GM23248 (cell line): ENCODE results near the gene CD59. TPM values are rescaled to one million over a fixed set of nuclear protein-coding genes. Genes with fewer than 3 reads are reported as not detected.

Experiments used
- DNase-seq: peaks from one replicate; pipeline ENCODE4 v3.0.0-alpha.2; 2015
- H2AFZ ChIP-seq: fragments of 200-600 bp; sonication (generic); 2 replicates; pipeline ENCODE4 v1.6.1; 2016; ENCODE audit warnings: antibody characterized with exemption
- H3F3A ChIP-seq: fragments of 200-600 bp; sonication (generic); 2 replicates; pipeline ENCODE4 v1.6.1; 2016; ENCODE audit warnings: mild to moderate bottlenecking, antibody characterized with exemption, mixed run types; ENCODE audit not compliant: insufficient read depth
- H3K27ac ChIP-seq: fragments of 200-600 bp; sonication (generic); 2 replicates; pipeline ENCODE4 v1.5.1; 2016; ENCODE audit warnings: mild to moderate bottlenecking
- H3K27me3 ChIP-seq: fragments of 200-600 bp; sonication (generic); replicated peaks from 2 replicates; pipeline ENCODE4 v1.6.1; 2016; ENCODE audit warnings: mild to moderate bottlenecking; ENCODE audit not compliant: insufficient read depth
- H3K36me3 ChIP-seq: fragments of 200-600 bp; sonication (generic); 2 replicates; pipeline ENCODE4 v1.6.1; 2016; ENCODE audit warnings: low read depth, mild to moderate bottlenecking
- H3K4me1 ChIP-seq: fragments of 200-600 bp; sonication (generic); 2 replicates; pipeline ENCODE4 v1.6.1; 2016; ENCODE audit warnings: mild to moderate bottlenecking; ENCODE audit not compliant: insufficient read depth
- H3K4me2 ChIP-seq: fragments of 200-600 bp; sonication (generic); one replicate; pipeline ENCODE4 v1.6.1; 2016; ENCODE audit warnings: mild to moderate bottlenecking; ENCODE audit not compliant: unreplicated experiment
- H3K4me3 ChIP-seq: fragments of 200-600 bp; sonication (generic); 2 replicates; pipeline ENCODE4 v1.5.1; 2016; ENCODE audit warnings: mild to moderate bottlenecking
- H3K79me2 ChIP-seq: fragments of 200-600 bp; sonication (generic); 2 replicates; pipeline ENCODE4 v1.6.1; 2016; ENCODE audit warnings: mild to moderate bottlenecking; ENCODE audit not compliant: insufficient read depth
- H3K9ac ChIP-seq: fragments of 200-600 bp; sonication (generic); 2 replicates; pipeline ENCODE4 v1.6.1; 2016; ENCODE audit warnings: mild to moderate bottlenecking
- H3K9me2 ChIP-seq: fragments of 200-600 bp; sonication (generic); 2 replicates; pipeline ENCODE4 v1.6.1; 2016; ENCODE audit warnings: mixed run types, mild to moderate bottlenecking, moderate library complexity; ENCODE audit not compliant: insufficient read depth
- H3K9me3 ChIP-seq: fragments of 200-600 bp; sonication (generic); one replicate; pipeline ENCODE4 v1.6.1; 2017; ENCODE audit warnings: low read depth
- H4K20me1 ChIP-seq: fragments of 200-600 bp; sonication (generic); 2 replicates; pipeline ENCODE4 v1.6.0; 2016; ENCODE audit not compliant: insufficient read depth
- EZH2 ChIP-seq: fragments of 200-600 bp; sonication (generic); IDR thresholded peaks from 2 replicates; pipeline ENCODE4 v1.6.1; 2018; ENCODE audit warnings: antibody characterized with exemption, mild to moderate bottlenecking; ENCODE audit not compliant: insufficient read depth, poor library complexity, severe bottlenecking
- EZH2phosphoT487 ChIP-seq: fragments of 200-600 bp; sonication (generic); IDR thresholded peaks from 2 replicates; pipeline ENCODE4 v1.6.1; 2018; ENCODE audit warnings: antibody characterized with exemption, moderate library complexity, mild to moderate bottlenecking, low read depth; ENCODE audit not compliant: insufficient read depth
- WGBS, 2 experiments: methylation state at CpG; one replicate each; pipeline ENCODE4 v1.1.6; 2015 to 2017; ENCODE audit warnings: low lambda C conversion rate in 2 of 2, low coverage in 1 of 2; ENCODE audit errors: missing lambda C conversion rate in 2 of 2; 5-methylcytosine and 5-hydroxymethylcytosine counted together
- in situ Hi-C: fragments of 300-500 bp; cut with MboI; formaldehyde crosslinking; loops from 2 replicates; pipeline ENCODE4 v1.15.0; 2020
- polyA plus RNA-seq: library from polyadenylated mRNA; unstranded; fragments of >200 nt; fragmentation: Nextera tagmentation; extraction: Ambion mirVana; gene quantifications from 2 replicates; pipeline ENCODE4 v1.2.1, GENCODE V29; 2016
- total RNA-seq: library from RNA; depleted of rRNA; stranded (reverse); fragments of >200 nt; shearing (Covaris generic); gene quantifications from 2 replicates; pipeline ENCODE4 v1.2.3, GENCODE V29; 2014; rRNA removed

CD59 gene
- total and polyA plus RNA-seq, 2 experiments from 2014 or later, result 1,314 to 2,015 TPM

DNA sequence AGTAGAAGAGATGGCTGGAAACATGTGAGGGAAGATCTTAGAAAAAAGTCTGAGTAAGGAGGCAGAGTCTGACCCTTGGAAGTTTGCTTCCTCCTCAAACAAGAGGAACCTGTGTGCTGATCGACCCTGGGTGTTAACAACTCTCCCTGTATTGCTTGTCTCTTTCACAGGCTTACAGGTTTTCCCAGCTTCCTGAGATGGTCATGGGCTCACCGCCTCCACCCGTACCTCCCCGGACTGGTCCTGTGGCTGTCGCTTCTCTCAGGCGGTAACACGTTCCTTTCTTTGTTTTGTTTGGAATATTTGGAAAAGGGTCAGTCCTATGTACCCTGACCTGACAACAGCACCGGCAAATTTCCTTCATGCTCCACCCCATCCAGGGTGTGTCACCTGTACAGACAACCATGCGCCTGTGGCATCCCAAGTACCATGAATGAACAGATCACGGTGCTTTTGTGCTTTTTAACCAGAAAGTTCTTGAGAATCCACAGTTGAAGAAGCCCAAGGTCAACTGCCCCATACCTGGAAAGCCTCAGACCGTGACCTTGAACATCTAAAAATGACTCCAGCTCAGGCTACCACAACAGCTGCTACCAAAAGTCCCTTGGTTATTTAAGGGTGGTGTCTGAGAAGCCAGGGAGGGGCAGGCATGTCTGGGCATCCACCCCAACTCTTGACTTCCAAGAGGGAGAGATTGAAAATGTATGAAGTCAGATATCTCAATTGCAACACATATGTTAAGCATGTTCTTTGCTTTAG lies 80.2 kb downstream of the CD59 start:
- TF ChIP-seq EZH2 (no peak), EZH2phosphoT487 (no peak)
- 91 to 93% methylated on average over 11 of the region's 11 CpGs for WGBS, 2 experiments
- H3K27ac ChIP-seq, result no peak overlapping the region
- H3K9ac ChIP-seq, result no peak overlapping the region
- H3K4me2 ChIP-seq, result no peak overlapping the region
- no peaks in the 10 kb centered on the region for H3K27me3 ChIP-seq
- H3K9me3 ChIP-seq, result no peaks in the 10 kb centered on the region
- no peaks in the 10 kb centered on the region for H3F3A ChIP-seq
- no peak overlapping the region for H2AFZ ChIP-seq
- no peaks in the 10 kb centered on the region for H3K9me2 ChIP-seq
- H4K20me1 ChIP-seq, result no peaks in the 10 kb centered on the region
- DNase-seq, result no peak
- H3K79me2 ChIP-seq, result no peaks in the 10 kb centered on the region
- H3K36me3 ChIP-seq, result peaks cover 5% of the 10 kb centered on the region; the same call in 1 of the 2 replicates
- peaks cover 9% of the 10 kb centered on the region; the same call in 1 of the 2 replicates for H3K4me1 ChIP-seq
- in situ Hi-C loops, result no loop called here
- no peak overlapping the region for H3K4me3 ChIP-seq

DNA sequence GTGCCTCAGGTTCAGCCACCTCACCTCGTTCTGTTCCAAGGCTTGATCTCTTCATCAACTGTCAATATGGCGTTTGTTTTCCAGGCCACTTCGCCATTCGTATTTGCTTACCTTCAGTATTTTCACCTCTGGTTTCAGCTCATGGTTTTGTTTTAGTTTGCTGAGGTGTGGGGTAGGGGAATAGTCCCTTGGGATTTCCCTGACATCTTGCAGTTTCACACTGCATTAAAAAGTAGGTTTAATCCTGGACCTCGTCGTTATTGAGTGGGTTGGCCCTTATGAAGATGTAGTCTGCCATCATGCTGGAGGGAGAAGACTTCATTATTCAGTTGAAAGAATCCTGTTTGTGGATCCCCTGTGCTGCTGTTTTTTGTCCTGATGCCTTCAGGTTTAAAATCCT lies 81.6 kb downstream of the CD59 start:
- no peaks in the 10 kb centered on the region for H3K9me2 ChIP-seq
- in situ Hi-C loops, result no loop called here
- H3K4me2 ChIP-seq, result no peak overlapping the region
- H3K4me3 ChIP-seq, result no peak overlapping the region
- DNase-seq, result no peak
- no peak overlapping the region for H3K27ac ChIP-seq
- no peak overlapping the region for H2AFZ ChIP-seq
- H3F3A ChIP-seq, result no peaks in the 10 kb centered on the region
- no peaks in the 10 kb centered on the region for H3K79me2 ChIP-seq
- TF ChIP-seq EZH2 (no peak), EZH2phosphoT487 (no peak)
- H4K20me1 ChIP-seq, result no peaks in the 10 kb centered on the region
- no peaks in the 10 kb centered on the region for H3K27me3 ChIP-seq
- no peaks in the 10 kb centered on the region for H3K9me3 ChIP-seq
- WGBS, 2 experiments, result 87 to 91% methylated on average over 6 of the region's 6 CpGs
- H3K4me1 ChIP-seq, result peaks cover 9% of the 10 kb centered on the region; the same call in 1 of the 2 replicates
- H3K36me3 ChIP-seq, result no peaks in the 10 kb centered on the region; the same call in 1 of the 2 replicates
- H3K9ac ChIP-seq, result no peak overlapping the region

Other genes with a start within 250 kb of the CD59 start
- gene C11orf91, start 35.6 kb downstream of the CD59 start, total RNA-seq, result not detected in 2 replicates
- gene C11orf91, start 35.6 kb downstream of the CD59 start, polyA plus RNA-seq, result not detected in 2 replicates
- gene FBXO3, start 38.1 kb upstream of the CD59 start, total RNA-seq, result 44.6 and 72.2 TPM in 2 replicates
- 37.8 and 38.7 TPM in 2 replicates for gene FBXO3, start 38.1 kb upstream of the CD59 start, polyA plus RNA-seq
- 0.25 TPM in 1 of 2 replicates, not detected in the other for gene LMO2, start 155.7 kb upstream of the CD59 start, total RNA-seq
- not detected in 2 replicates for gene LMO2, start 155.7 kb upstream of the CD59 start, polyA plus RNA-seq